HCEC 1CT (cell line): Measurements from ENCODE around the gene HSD17B2.
A peak's percentile ranks its signal among the peaks of the same experiment; 100 is the strongest.

Experiments
- DNase-seq: peaks from one replicate; pipeline ENCODE4 v3.0.0-alpha.2; 2017

Gene HSD17B2

DNA sequence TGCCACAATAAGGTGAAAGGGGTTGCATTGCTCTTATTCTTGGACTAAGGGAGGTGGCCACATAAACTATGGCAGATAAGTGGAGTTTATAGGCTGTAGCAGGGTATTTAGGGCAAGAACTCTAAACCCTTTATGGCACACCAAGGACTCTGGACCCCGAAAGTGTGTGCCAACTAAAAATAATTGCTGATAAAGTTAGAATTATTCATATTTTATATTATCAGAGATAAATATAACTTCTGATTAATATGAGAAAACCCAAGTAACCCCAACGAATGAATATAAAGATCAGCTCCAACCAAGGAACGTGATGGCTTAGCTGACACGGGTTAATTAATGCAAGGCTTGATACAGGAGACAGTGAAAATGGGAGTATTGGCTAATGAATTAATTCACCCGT is 15.0 kb upstream of the HSD17B2 start:
- no peak for DNase-seq

DNA sequence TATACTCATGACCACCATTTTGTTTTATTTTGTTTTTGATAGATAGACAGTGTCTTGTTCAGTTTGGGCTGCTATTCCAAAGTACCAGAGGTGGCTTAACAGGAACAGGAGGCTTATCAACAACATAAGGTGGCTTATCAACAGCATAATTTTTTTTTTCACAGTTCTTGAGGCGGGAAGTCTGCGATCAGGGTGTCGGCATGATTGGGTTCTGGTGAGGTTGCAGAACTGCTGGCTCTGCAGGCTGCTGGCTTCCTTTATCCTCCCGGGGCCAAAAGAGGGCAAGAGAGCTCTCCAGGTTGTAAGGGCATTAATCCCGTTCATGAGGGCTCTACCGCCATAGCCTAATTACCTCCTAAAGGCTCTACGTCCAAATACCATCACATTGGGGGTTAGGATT is 11.8 kb upstream of the HSD17B2 start:
- no peak for DNase-seq

DNA sequence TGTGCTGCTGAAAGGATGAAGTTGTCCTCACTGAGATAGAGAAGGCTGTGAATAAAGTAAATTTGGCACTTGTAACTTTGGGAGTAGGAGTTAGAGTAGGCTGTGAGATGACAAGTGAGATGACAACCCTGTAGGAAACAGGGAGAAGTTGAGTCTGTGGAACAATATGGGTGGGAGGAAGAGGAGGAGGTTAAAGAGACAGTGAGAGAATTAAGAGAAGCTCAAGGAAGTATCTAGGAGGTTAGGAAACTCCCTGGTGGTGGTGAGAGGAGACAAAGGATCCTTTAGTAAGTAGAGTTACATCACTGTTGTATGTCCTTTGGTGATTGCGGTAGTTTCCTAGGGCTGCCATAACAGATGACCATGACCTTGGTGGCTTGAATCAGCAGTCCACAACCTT is 10.7 kb upstream of the HSD17B2 start:
- DNase-seq, result no peak

DNA sequence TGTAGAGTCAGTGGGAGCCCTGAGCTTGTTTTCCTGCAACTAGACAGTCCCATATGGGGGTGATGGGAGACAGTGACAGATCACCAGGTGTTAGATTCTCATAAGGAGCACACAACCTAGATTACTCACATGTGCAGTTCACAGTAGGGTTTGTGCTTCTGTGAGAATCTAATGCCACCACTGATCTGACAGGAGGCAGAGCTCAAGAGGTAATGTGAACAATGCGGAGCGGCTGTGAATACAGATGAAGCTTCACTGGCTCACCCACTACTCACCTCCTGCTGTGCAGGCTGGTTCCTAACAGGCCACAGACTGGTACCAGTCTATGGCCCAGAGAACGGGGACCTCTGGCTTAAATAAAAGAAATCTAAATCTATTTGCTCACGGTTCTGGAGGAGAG is 10.2 kb upstream of the HSD17B2 start:
- DNase-seq, result no peak

DNA sequence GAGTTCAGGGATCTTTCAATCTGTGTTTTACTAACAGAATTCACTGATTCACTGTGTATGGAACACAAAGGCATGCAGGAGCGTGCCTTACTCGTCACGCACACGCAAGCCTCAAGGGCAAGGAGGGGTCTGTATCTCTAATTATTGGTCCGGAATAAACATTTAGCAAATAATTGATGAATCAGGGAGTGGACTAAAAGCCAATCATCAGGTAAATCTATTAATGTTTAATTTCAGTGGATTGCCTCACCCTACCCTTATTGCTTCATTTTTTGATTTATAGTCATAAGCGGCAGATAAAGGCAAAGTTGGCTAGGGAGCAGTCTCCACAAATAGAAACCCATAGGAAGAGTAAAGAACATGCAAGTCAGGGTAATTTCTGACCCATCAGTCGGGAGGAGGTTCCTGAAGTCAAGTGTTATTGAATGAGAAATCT is 7.4 kb upstream of the HSD17B2 start:
- DNase-seq, result no peak

DNA sequence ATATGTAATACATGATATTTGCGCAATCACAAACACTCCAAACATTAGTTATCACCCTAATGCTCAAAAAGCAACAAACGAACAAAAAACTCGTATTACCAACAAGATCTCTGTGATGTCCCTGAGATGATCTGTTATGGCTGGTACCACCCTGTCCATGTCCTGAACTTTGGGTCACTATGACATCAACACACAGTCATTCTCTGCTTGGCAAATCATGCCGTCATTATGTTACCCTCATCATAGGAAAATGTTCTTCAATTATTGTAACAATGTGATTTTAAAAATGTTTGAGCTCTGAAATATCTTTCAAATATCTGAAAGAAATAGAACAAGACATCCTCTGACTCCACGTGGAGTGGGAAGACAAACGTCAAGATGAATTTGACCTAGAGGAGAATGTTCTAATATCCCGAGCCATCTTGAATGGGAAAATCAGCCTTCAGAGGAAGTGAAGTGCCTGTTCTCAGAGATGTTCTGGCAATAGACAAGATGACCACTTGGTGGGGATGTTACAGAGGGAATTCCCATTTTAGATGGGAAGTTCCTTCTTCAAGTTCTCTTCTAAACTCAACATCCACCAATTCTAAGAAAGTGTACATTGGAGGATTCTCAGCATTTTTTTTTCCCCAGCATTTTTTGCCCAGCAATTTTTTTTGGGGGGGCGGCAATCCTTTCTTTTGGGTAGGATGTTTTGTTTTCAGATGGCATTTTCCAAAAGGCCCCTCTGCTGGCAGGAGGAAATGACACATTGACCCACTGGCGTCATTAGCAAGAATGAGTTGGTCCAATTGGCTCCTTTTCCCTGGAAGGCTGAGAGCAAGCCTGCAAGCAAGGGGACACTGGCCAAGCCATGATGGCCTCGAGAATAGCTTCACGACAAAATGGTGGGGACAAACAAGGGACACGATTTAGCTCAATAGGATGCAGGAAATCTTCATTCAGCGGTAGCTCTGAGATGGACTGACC is 3.7 kb upstream of the HSD17B2 start:
- peak; percentile 76 for DNase-seq

DNA sequence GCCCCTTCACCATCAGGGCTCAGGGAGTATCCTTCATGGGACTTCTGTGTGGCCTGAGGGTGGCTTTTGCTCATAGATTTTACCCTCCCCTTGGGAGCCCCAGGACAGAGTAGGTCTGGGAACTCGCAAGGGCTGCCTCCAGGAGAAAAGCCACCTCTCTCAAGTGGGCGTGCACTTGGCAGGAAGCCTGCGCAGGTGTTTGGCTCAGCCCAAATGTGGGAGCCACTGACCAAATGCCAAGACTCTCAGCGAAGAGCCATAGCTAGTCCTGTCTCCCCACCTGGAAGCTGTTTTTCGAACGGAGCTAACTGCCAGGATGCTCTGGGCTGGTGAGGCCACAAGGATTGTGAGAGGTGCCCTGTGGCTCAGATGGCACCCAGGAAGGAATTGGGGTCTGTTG is 2.0 kb upstream of the HSD17B2 start:
- no peak for DNase-seq

DNA sequence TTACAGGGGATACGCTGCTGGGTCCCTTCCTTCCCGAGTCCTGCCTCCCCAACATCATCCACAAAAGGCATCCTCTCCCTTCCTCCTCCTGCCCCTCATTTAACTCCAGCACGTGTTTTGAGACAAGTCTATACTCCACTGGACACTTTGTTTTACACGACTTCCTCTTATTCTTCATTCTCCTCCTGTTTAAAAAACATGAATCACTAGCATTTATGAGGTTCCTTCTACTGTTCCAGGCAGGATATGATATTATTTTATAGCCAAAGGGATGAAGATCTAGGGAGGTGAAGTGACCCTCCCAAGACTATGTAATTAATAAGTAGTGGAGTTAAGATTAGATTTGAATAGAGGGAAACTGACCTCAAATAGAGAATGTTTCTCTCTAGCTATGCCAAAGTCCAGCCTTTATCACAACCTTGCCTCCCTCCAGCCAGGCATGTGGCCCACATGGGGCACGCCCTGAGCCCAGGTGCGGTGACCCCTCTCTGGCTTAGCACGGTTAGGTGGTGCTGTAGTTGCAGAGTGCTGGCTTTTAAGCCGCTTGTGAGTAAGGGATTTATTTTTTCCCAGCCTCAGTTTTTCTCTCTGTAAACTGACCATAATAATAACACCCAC is 1.3 kb upstream of the HSD17B2 start:
- no peak for DNase-seq

DNA sequence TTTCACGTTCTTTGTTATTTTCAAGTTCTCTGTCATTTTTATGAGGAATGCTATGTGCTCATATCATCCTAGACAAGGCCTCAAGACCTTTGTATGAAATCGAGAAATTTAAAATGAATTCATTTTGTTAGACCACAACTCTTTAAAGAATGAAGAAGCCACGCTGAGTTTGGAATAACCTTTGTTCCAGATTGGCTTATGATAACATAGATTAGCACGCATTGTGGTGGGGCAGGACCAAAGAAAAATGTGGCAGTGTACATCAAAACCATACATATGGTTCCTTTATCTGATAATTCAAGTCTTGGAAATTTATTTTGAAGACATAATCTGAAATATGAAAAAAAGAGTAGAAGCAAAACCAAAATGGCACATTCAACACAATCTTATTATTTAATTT is 2.2 kb downstream of the HSD17B2 start:
- DNase-seq, result no peak

DNA sequence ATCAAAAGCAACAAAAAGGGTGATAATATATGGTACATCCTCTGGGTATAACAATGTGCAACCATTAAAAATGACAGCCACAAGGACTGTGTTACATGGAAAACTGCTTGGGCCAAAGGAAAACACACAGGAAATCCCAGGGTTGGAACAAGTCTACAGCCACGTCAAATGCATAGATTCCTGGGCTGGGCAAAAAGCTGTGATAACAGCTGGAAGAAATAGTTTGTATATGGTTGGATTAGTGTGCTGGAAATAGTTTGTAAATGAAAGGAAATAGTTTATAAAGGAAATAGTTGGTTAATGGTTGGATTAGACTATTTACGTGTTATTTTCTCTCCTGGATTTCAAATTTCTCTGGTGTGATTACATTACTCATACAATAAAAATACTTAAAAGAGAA is 2.6 kb downstream of the HSD17B2 start:
- DNase-seq, result peak; percentile 82

DNA sequence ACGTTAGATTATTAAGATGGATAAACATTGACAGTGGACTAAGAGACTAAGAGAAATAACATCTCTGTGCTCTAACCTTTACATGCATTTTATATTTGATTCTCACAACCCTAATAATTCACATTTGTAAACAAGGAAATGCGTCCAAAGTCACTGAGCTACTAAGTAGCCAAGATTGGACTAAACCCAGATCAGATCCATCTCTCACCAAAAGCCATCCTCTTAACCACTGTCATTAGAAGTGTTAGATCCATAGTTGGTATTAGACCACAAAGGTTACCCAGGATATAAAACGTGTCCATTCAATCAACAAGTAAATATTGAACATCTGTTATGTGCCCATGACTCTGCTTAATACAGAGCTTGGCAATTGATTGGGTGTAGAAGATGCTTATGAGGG is 5.2 kb downstream of the HSD17B2 start:
- no peak for DNase-seq

DNA sequence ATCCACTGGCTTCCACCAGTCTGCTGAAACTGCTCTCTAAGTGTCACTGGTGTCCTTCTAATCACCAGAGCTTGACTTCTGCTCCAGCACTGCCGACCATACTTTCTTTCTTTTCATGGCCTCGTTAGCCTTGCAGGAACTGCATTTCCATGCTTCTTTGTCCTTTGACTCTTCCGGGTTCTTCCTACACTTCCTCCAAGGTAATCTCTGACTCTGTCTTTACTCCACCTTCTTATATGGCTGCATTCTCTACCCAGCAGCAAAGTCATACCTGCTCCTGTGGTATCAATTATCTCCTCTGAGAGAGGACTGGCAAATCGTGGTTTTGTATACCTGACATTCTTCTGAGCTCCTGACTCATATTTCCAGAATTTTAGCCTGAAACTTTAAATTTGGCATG is 6.5 kb downstream of the HSD17B2 start:
- no peak for DNase-seq

DNA sequence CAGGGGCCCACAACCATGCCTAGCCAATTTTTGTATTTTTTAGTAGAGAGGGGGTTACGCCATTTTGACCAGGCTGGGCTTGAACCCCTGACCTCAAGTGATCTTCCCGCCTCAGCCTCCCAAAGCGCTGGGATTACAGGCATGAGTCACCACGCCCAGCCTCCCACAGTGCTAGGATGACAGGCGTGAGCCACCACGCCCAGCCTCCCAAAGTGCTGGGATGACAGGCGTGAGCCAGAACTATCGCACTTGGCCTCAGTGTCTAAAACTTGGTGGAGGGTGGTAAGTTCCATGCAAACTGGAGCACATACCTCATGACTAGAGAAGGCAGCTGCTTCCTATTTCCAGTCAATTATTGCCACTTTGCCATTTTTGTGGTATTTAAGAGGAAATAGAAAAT is 7.1 kb downstream of the HSD17B2 start:
- no peak for DNase-seq

DNA sequence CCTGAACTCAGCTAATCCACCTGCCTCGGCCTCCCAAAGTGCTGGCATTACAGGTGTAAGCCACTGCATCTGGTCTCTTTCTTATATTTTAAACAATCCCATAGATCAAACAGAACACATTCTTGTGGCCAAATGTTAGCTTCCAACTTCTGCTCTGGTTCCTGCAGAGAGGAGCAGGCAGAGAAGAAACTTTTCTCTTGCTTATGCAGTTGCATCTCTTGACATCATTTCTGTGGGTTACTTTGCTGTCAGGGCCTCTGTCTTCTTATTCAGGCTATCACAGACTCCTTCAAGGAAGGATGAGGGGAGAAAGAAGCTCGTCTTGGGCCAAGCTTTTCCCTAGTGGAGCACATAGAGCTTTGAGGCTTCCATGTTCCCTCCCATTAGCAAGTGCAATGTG is 7.8 kb downstream of the HSD17B2 start:
- DNase-seq, result no peak

DNA sequence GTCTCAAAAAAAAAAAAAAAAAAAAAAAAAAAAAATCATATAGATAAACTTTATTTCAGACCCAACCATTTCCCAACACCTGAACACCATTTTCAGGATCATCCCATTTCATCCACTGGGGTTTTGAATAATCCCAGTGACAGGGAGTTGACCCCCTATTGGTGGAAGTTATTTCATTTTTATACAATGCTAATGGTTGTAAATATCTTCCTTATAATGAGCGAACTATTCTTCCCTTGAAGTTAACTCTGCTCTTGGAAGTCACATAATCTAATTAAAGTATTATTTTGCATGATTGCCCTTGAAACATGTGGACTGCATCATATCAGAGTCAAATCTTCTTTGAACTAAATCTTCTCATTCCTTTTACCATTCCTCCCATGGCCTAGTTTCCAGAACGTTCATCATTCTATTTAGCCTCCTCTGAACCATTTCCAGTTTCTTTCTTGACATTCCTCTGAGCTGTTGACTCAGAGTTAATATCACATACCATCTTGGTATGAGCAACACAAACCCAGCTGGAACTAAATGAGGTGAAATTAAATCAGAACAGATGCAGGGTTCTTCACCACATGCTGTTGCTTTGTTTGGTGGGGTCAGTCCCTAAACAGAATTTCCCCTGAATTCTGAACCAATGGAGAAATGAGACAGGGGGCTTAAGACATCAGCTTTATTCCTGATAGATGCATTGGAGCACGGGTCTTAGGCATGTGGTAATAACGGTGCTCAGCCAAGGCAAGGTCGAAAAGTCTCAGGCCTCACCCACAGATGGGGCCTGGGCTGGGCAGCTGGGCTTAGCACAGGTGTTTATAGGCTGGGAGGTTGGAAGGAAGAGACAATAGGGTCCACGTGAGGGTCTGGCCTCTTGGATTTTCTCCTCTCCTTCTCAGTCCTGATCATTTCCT is 8.9 kb downstream of the HSD17B2 start:
- DNase-seq, result peak; percentile 91

DNA sequence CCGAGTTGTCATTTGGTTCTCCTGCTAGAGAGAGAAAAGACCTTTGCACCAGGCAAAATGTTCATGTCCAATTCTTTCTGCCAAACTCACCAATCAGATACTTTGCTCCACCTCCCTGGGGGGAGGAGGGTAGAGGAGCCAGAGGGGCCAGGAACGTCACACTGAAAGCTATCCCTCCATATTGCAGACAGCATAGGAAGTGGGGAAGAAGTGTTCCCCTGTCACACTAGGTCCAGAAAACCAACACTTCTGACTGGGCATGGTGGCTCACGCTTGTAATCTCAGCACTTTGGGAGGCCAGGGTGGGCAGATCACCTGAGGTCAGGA is 9.5 kb downstream of the HSD17B2 start:
- no peak for DNase-seq

DNA sequence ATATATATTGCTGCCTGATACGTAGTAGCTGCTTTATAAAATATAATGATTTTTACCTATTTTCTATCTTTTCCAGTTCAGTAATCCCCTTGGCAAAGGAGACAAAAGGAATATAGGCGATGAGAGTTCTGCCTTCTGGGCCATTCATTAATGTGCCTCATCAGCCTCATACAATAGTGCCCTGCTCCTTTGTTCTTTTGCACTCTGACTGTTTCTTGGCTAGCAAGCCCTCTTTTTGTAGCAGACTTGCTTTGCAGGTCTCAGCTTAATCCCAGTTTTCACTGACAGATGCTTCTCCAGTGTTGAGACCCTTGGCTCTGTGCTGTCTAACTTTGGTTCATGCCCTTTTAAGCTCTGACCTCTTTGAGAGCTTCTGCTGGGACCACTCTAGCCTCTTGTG is 10.4 kb downstream of the HSD17B2 start:
- no peak for DNase-seq

DNA sequence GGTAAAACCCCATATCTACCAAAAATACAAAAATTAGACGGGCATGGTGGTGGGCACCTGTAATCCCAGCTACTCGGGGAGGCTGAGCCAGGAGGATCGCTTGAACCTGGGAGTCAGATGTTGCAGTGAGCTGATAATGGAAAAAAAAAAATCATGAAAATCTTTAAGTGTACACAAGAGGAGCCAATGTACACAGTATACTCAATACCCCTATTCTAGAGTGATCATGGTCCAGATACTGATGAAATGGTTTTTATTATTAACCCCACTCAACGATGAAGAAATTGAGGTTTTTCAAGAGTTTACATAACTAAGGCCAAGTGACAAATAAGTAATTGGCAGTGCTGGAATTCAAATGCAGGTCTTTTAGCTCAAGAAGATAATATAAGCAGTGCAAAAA is 11.5 kb downstream of the HSD17B2 start:
- DNase-seq, result no peak

DNA sequence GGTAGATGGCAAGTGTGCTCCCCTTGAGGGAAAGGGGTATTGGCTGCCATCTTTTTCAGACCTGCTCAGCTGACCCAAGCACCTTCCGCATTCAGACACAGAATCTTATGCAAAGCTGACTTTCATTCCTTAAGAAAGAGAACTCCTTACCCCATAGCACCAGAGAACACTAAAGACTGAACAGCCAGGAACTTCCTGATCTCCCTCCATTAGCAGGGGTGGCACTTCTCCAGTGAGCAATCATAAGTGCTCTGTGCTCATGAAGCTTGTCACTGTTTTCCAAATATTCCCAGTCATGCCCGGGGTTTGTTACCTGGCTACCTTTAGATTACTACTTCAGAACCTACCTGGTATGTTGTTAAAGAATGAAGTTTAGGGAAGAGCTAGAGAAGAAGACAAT is 11.9 kb downstream of the HSD17B2 start:
- DNase-seq, result no peak

DNA sequence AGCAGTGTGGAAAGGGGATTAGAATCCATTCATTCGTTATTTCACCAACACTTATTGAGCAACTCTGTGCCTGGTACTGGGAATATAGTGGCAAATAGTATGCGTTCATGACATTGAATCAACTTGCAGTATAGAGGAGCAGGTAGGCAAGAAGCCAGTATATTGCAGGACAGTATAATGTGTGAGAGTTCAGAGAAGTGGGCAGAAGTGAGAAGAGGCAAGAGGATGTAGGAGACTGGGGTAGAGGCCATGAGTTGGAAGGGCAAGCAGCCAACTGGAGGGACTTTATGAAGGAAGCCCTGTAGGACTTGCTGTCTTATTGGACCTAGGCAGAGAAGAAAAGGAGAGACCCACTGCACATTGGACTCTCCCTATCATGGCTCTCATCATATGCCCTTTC is 12.3 kb downstream of the HSD17B2 start:
- DNase-seq, result no peak

DNA sequence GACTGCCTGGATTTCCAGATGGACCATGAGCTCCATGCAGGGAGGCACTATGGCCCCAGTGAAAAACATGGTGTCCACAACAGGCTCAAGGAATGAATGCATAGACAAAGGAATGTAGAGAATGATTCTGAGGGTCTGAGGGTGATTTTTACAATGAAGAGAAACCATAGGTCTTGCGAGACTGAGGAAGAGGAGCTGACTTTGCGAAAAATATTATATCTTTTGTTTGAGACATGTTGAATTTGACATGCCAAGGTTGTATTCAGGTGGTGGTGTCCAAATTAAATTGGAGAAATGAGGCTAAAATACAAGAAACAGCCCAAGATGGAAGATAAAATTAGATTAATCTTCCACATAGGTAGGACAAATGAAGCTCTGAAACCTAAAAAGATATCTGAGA is 12.7 kb downstream of the HSD17B2 start:
- DNase-seq, result no peak

DNA sequence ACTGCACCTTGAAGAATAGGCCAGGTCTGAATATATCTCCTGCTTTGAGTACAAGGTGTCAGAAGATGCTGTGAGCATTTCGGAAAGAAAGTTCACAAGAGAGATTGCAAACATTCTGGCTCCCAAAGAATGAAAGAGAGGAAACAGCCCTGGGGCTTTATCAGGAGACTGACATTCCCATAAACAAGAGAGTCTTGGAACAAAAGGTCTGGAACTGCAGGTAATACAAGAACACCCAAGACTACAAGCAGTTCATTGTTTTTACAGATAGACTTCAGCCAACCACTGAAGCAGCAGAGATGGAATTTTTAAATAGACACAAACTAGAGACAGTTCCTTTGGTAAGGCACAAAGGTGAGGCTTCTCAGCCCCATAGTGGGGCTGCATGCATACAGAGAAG is 14.4 kb downstream of the HSD17B2 start:
- no peak for DNase-seq

DNA sequence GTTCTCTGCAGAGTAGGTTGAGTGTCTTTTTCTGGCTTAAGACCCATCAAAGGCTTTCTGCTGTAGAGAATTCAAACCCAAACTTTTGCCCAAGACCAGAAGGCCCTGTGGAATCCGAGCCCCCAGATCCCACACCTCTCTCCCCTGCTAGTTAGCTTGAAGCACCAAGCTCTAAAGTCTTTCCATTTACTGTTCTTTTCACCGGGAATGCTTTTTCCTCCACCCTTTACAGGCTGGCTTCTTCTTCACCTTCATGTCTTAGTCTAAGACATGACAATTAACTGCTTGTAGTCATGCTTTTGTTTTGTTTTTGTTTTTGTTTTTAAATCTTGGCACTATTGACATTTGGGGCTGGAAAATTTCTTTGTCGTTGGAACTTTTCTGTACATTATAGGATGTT is 15.5 kb downstream of the HSD17B2 start:
- no peak for DNase-seq

DNA sequence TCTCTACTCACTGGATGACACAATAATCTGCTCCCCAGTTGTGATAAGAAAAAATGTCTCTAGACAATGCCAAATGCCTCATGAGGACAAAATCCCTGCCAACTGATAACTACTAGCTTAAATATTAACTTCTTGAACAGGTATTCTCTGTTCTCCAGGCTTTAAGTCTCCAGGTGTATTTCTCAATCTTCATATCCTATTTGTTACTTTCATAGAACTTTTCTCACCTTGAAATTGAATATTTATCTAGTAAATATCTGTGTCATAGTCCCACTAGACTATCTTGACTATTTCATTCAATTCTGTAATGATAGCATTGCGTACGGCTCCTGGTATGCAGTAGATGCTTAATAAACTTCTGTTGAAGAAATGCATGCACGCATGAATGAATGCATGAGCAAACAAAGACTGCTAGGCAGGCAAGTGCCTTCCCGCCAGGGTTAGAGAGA is 15.9 kb downstream of the HSD17B2 start:
- no peak for DNase-seq
